ENCODE results near the gene VIT.
A peak's percentile ranks its signal among the peaks of the same experiment; 100 is the strongest.

VIT gene

DNA sequence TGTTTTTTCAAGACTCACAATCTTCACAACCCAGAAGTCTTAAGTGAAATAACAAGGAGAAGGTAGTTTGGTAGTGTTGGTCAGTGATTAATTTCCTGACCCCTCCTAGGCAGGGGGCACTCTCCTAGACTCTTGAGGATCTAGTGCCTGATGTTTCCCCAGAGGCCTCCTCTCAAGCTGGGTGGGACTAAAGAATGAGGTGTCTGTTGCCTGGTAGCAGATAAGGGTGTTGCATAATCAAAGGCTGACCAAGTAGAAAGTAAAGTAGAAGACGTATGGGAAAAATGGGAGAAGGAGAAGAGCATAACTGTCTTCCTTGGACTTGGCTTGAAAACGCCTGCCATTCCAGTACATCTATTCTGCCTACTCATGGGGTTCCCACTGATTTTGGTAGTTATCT is 37.8 kb downstream of the VIT start:
- peak; percentile 26 to 35 for DNase-seq (ENCODE audit: low read depth in 2 of 2)
- TF ChIP-seq, protein P1, sequence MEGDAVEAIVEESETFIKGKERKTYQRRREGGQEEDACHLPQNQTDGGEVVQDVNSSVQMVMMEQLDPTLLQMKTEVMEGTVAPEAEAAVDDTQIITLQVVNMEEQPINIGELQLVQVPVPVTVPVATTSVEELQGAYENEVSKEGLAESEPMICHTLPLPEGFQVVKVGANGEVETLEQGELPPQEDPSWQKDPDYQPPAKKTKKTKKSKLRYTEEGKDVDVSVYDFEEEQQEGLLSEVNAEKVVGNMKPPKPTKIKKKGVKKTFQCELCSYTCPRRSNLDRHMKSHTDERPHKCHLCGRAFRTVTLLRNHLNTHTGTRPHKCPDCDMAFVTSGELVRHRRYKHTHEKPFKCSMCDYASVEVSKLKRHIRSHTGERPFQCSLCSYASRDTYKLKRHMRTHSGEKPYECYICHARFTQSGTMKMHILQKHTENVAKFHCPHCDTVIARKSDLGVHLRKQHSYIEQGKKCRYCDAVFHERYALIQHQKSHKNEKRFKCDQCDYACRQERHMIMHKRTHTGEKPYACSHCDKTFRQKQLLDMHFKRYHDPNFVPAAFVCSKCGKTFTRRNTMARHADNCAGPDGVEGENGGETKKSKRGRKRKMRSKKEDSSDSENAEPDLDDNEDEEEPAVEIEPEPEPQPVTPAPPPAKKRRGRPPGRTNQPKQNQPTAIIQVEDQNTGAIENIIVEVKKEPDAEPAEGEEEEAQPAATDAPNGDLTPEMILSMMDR (IDR thresholded peaks at IDR 0.05; ENCODE audit: low read depth, low read length) = no peak
- no peak overlapping the region for H3K4me3 ChIP-seq (replicated peaks in 1 of 2; ENCODE audit: low read depth in 2 of 2, low read length in 2 of 2)

DNA sequence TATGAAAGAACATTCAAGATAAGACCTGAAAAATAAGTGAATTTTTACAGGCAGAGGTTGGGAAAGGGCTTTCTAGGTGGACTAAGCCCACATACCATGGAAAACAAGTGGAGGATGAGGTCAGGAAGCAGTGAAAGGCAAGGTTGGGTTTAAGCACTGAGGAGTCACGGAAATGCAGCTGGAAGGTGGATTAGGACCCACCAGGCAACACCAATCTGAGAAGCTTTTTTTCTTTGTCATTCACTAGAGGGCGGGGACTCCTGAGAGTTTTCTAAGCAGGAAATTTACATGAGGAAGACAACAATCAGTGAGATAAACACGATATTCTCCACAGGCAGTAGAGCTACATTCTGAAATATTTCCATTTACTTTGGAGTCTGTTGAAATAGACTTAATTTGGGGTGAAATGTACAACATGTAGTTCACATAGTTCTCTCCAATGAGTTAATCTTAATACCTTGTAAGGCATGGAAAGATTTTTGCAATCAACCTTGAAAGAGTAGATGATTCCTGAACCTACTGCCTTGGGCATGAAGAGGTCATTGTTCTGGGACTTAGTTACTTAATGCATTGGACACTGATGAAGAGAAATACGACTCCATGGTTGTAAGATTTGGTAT is 40.7 kb downstream of the VIT start:
- DNase-seq (ENCODE audit: low read depth in 2 of 2) = no peak
- TF ChIP-seq, protein P1 (IDR thresholded peaks at IDR 0.05; ENCODE audit: low read depth, low read length) = no peak
- no peak overlapping the region for H3K4me3 ChIP-seq (replicated peaks in 1 of 2; ENCODE audit: low read depth in 2 of 2, low read length in 2 of 2)

DNA sequence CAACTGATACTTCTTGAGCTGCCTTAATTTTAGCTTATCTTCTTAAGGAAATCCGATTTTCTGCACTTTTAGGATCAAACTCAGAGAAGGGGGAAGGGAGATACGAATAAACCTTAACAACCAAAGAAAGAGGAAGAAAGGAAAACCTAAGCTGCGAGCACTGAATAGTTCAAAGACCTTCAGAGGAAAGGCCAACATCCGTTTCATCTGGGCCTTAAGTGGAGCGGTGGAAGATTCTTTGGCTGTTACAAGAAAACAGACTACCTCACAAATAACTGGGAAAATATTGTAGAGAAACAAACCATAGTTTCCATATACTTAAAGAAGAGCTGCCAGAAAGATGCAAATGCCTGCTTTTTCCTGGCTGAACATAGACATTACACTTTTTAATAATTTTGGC is 43.6 kb downstream of the VIT start:
- DNase-seq (ENCODE audit: low read depth in 2 of 2) = no peak
- TF ChIP-seq, protein P1 (IDR thresholded peaks at IDR 0.05; ENCODE audit: low read depth, low read length) = no peak
- no peak overlapping the region for H3K4me3 ChIP-seq (replicated peaks in 1 of 2; ENCODE audit: low read depth in 2 of 2, low read length in 2 of 2)

DNA sequence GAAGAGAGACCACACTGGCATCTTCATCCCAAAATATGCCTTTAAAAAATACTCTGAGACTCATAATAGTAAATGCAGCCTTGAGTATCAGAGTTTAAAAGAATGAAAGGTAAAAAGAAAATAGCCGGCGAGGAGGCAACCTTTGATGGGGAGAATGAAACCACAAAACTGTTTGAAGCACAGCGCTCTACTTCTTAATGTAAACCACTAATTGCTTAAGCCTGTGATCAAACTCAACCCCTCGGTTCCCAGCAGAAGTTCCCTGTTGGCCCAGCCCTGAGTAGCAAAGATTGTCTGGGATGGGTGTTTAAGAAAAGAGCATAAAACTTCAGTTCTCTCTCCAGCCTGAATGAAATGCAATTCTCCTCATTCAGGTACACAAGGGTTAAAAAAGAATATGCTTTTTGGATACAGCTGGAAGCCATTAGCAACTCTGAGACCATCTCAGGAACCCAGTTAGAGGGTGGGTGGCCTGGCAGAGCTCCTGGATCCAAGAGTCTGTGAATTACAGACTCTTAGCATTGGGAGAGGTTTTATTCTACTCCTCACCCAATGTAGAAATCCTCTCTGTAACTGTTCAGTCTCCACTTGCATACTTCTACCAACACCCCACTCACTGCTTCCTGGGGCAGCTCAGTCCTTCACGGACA is 44.8 kb downstream of the VIT start:
- H3K4me3 ChIP-seq (replicated peaks in 1 of 2; ENCODE audit: low read depth in 2 of 2, low read length in 2 of 2) = no peak overlapping the region
- TF ChIP-seq, protein P1 (IDR thresholded peaks at IDR 0.05; ENCODE audit: low read depth, low read length) = no peak
- no peak for DNase-seq (ENCODE audit: low read depth in 2 of 2)

DNA sequence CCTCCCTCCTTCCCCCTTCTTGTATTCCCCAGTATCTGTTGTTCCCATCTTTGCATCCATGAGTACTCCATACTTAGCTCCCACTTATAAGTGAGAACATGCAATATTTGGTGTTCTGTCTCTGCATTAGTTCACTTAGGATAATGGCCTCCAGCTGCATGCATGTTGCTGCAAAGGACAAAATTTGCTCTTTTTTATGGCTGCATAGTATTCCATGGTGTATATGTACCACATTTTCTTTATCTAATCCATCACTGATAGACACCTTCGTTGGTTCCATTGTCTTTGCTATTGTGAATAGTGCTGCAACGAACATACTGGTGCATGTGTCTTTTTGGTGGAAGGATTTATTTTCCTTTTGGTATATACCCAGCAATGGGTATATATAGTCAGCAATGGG is 47.4 kb downstream of the VIT start:
- TF ChIP-seq, protein P1 (IDR thresholded peaks at IDR 0.05; ENCODE audit: low read depth, low read length) = no peak
- no peak for DNase-seq (ENCODE audit: low read depth in 2 of 2)
- H3K4me3 ChIP-seq (replicated peaks in 1 of 2; ENCODE audit: low read depth in 2 of 2, low read length in 2 of 2) = no peak overlapping the region

DNA sequence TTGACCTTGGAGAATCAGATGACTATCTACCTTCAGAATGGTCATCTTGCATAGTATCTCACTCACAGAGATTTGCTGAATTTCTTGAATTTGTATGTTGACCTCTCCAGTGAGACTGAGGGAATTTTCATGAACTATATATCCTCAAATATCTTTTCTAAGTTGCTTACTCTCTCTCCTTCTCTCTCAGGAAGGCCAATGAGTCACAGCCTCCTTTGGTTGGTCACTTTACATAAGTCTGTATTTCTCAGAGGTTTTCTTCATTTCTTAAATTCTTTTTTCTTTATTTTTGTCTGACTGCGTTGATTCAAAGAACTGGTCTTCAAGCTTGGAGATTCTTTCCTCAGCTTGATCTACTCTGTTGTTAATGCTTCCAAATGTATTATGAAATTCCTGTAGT is 51.7 kb downstream of the VIT start:
- no peak overlapping the region for H3K4me3 ChIP-seq (replicated peaks in 1 of 2; ENCODE audit: low read depth in 2 of 2, low read length in 2 of 2)
- TF ChIP-seq, protein P1 (IDR thresholded peaks at IDR 0.05; ENCODE audit: low read depth, low read length) = no peak
- DNase-seq (ENCODE audit: low read depth in 2 of 2) = peak in 1 of 2 donors; percentile 25
